Smooth muscle cell (in vitro differentiated cells): ENCODE measurements around the gene RCBTB1. TPM values are rescaled to one million over a fixed set of nuclear protein-coding genes. Genes with fewer than 3 reads are reported as not detected.

Experiments
- DNase-seq: peaks from one replicate; lab custom pipeline; 2025; ENCODE audit not compliant: unreplicated experiment; lab: John Stamatoyannopoulos, UW
- H2AFZ ChIP-seq: fragments of 200-600 bp; sonication (generic); 2 replicates; pipeline ENCODE4 v1.6.0; 2016; ENCODE audit warnings: antibody characterized with exemption, low read depth, mild to moderate bottlenecking
- H3F3A ChIP-seq: fragments of 200-600 bp; sonication (generic); 2 replicates; pipeline ENCODE4 v1.6.0; 2017; ENCODE audit warnings: antibody characterized with exemption, low read depth
- H3K27ac ChIP-seq: fragments of 200-600 bp; sonication (generic); 2 replicates; pipeline ENCODE4 v1.5.1; 2016; ENCODE audit warnings: low read depth, mild to moderate bottlenecking
- H3K27me3 ChIP-seq: fragments of 200-600 bp; sonication (generic); 2 replicates; pipeline ENCODE4 v1.6.1; 2016; ENCODE audit warnings: low read depth, mild to moderate bottlenecking
- H3K36me3 ChIP-seq: fragments of 200-600 bp; sonication (generic); 2 replicates; pipeline ENCODE4 v1.5.1; 2016; ENCODE audit warnings: low read depth
- H3K4me1 ChIP-seq: fragments of 200-600 bp; sonication (generic); 2 replicates; pipeline ENCODE4 v1.5.1; 2016; ENCODE audit warnings: low read depth
- H3K4me2 ChIP-seq: fragments of 200-600 bp; sonication (generic); 2 replicates; pipeline ENCODE4 v1.6.0; 2016; ENCODE audit warnings: mild to moderate bottlenecking
- H3K4me3 ChIP-seq: fragments of 200-600 bp; sonication (generic); 2 replicates; pipeline ENCODE4 v1.5.1; 2016; ENCODE audit warnings: mild to moderate bottlenecking
- H3K79me2 ChIP-seq: fragments of 200-600 bp; sonication (generic); 2 replicates; pipeline ENCODE4 v1.6.0; 2016; ENCODE audit warnings: low read depth, mild to moderate bottlenecking
- H3K9ac ChIP-seq: fragments of 200-600 bp; sonication (generic); 2 replicates; pipeline ENCODE4 v1.6.0; 2016; ENCODE audit warnings: low read depth
- H3K9me3 ChIP-seq: fragments of 200-600 bp; sonication (generic); replicated peaks from 2 replicates; pipeline ENCODE4 v1.5.1; 2016; ENCODE audit warnings: low read depth
- H4K20me1 ChIP-seq: fragments of 200-600 bp; sonication (generic); 2 replicates; pipeline ENCODE4 v1.6.0; 2016; ENCODE audit warnings: low read depth
- WGBS: methylation state at CpG from one replicate; pipeline ENCODE4 v1.1.7; 2016; ENCODE audit warnings: low lambda C conversion rate; 5-methylcytosine and 5-hydroxymethylcytosine counted together
- polyA plus RNA-seq: library from polyadenylated mRNA; unstranded; fragments of >200 nt; fragmentation: Nextera tagmentation; extraction: Ambion mirVana; gene quantifications from 2 replicates; pipeline ENCODE4 v1.2.1, GENCODE V29; 2016
- total RNA-seq: library from RNA; depleted of rRNA; stranded (reverse); fragments of >200 nt; gene quantifications from 2 replicates; pipeline ENCODE4 v1.2.3, GENCODE V29; 2014
- TF ChIP-seq, protein P1 (sequence below): fragments of 200-600 bp; sonication (generic); IDR thresholded peaks from 2 replicates; pipeline ENCODE4 v1.5.1; 2017; ENCODE audit warnings: borderline replicate concordance, mild to moderate bottlenecking, antibody characterized with exemption; ENCODE audit not compliant: insufficient read depth, poor library complexity, severe bottlenecking

RCBTB1 gene
- total and polyA plus RNA-seq, 2 experiments from 2014 or later, result 10.7 to 26.8 TPM

DNA sequence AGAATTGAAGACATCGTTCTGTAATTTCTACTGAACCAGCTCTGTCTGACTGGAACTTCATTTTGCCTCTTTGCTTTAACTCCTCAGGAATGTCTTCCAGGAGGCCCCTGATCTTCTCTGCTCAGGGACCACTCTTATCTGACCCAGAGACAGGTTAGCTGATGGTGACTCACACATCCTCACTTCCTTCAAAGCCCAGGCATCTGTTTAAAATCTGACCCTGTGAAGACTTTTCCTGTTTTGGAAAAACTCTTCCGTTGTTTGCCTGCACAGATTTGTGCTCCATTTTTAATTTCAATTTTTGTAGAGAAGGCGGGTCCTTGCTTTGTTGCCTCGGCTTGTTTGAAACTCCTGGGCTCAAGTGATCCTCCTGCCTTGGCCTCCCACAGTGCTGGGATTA is 44.6 kb upstream of the RCBTB1 start:
- 76% methylated on average over 4 of the region's 4 CpGs for WGBS
- TF ChIP-seq, protein P1, sequence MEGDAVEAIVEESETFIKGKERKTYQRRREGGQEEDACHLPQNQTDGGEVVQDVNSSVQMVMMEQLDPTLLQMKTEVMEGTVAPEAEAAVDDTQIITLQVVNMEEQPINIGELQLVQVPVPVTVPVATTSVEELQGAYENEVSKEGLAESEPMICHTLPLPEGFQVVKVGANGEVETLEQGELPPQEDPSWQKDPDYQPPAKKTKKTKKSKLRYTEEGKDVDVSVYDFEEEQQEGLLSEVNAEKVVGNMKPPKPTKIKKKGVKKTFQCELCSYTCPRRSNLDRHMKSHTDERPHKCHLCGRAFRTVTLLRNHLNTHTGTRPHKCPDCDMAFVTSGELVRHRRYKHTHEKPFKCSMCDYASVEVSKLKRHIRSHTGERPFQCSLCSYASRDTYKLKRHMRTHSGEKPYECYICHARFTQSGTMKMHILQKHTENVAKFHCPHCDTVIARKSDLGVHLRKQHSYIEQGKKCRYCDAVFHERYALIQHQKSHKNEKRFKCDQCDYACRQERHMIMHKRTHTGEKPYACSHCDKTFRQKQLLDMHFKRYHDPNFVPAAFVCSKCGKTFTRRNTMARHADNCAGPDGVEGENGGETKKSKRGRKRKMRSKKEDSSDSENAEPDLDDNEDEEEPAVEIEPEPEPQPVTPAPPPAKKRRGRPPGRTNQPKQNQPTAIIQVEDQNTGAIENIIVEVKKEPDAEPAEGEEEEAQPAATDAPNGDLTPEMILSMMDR, result no peak
- Histone ChIP-seq H3K9ac (no peak overlapping the region), H3K79me2 (no peaks in the 10 kb centered on the region), H3K4me2 (no peak overlapping the region), H3K27me3 (no peaks in the 10 kb centered on the region), H3K9me3 (no peaks in the 10 kb centered on the region), H3F3A (no peaks in the 10 kb centered on the region), H3K36me3 (no peaks in the 10 kb centered on the region), H4K20me1 (no peaks in the 10 kb centered on the region), H3K27ac (no peak overlapping the region), H3K4me3 (no peak overlapping the region), H2AFZ (no peak overlapping the region), H3K4me1 (peaks cover 8% of the 10 kb centered on the region)
- DNase-seq, result no peak

DNA sequence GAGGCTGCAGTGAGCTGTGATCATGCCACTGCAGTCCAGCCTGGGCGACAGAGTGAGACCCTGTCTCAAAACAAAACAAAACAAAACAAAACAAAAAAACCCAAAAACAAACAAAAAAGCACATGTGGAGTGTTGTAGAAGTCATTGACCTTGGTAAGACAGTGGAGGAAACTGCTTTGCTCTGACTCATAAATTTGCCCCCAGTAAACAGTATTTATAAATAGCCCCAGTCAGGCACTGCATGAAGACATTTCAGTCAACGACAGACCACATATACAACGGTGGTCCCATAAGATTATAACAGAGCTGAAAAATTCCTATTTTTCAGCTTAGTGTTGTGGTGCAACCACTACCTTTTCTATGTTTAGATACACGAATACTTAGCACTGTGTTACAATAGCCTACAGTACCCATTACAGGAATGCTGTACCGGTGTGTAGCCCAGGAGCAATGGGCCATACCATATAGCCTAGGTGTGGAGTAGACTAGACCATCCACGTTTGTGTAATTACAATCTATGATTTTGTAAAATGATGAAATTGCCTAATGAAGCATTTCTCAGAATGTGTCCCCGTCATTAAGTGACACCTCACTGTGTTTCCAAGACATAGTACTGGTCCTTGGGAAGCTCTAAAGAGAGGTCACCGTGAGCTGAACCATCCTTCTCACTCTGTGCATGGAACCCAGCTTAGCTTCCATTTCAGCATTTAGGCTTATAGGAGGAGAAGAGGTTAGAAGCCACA is 44.0 kb upstream of the RCBTB1 start:
- H3K4me2 ChIP-seq, result no peak overlapping the region
- H4K20me1 ChIP-seq, result no peaks in the 10 kb centered on the region
- H3K4me3 ChIP-seq, result no peak overlapping the region
- TF ChIP-seq, protein P1, result no peak
- no peaks in the 10 kb centered on the region for H3K79me2 ChIP-seq
- H3K4me1 ChIP-seq, result peaks cover 8% of the 10 kb centered on the region
- H3K9ac ChIP-seq, result no peak overlapping the region
- no peaks in the 10 kb centered on the region for H3K9me3 ChIP-seq
- WGBS, result 83% methylated on average over 8 of the region's 8 CpGs
- no peak for DNase-seq
- no peaks in the 10 kb centered on the region for H3K27me3 ChIP-seq
- no peaks in the 10 kb centered on the region for H3K36me3 ChIP-seq
- H3F3A ChIP-seq, result no peaks in the 10 kb centered on the region
- no peak overlapping the region for H2AFZ ChIP-seq
- no peak overlapping the region for H3K27ac ChIP-seq

DNA sequence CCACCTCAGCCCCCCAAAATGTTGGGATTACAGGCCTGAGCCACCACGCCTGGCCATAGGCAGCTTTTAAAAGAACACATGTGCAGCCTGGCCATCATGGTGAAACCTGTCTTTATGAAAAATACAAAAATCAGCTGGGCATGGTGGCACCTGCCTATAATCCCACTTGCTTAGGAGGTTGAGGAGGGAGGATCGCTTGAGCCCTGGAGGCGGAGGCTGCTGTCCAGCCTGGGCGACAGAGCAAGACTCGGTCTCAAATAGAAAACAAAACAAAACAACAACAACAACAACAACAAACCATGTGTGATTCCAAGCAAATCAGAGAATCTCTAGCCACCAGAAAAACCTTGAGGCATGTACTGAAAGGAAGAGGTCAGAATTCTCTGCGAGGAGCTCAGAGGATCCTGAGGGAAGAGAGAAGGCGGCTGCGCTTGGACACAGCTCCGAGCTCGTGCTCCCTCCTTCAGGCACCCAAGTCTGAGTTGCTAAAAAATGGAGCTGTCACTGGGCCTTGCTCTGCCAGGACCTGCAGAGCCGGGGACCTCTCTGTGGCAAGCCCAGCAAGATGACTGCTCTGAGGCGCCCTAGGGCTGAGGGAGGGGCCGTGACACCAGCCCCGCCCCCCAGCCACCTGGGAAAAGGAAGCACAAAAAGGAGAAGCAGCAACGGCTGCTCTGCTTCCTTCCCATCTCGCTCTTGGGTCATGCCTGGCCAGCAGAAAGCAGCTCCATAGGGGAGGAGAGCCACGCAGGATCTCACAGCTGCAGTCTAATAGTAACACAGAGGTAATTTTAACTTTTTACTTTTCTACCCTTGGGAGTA is 42.7 kb upstream of the RCBTB1 start, which contains the start of gene ARL11:
Gene ARL11 (plus strand): TSS at position 677 of the 822 bp plus-strand sequence. CDS start 1,941 bp downstream, outside the sequence.
- TF ChIP-seq, protein P1, result no peak
- no peak within 1 kb of the TSS for H3K27ac ChIP-seq
- H4K20me1 ChIP-seq, result no peaks in the 10 kb centered on the region
- no peaks in the 10 kb centered on the region for H3K79me2 ChIP-seq
- peak within 1 kb of the TSS; percentile 1 for H2AFZ ChIP-seq
- no peaks in the 10 kb centered on the region for H3K36me3 ChIP-seq
- no peaks in the 10 kb centered on the region for H3K9me3 ChIP-seq
- WGBS, result 60% methylated on average over 17 of the region's 17 CpGs
- no peak within 1 kb of the TSS for H3K4me2 ChIP-seq
- DNase-seq, result no peak
- no peaks in the 10 kb centered on the region for H3K27me3 ChIP-seq
- H3K4me3 ChIP-seq, result no peak within 1 kb of the TSS
- peaks cover 8% of the 10 kb centered on the region for H3K4me1 ChIP-seq
- H3F3A ChIP-seq, result no peaks in the 10 kb centered on the region
- H3K9ac ChIP-seq, result no peak within 1 kb of the TSS
